AG08395 (cell line): ENCODE results near the gene ELP5.

Experiments
- DNase-seq: peaks from one replicate; pipeline ENCODE4 v3.0.0; 2012; ENCODE audit warnings: mixed read lengths, low spot score

The ELP5 gene

DNA sequence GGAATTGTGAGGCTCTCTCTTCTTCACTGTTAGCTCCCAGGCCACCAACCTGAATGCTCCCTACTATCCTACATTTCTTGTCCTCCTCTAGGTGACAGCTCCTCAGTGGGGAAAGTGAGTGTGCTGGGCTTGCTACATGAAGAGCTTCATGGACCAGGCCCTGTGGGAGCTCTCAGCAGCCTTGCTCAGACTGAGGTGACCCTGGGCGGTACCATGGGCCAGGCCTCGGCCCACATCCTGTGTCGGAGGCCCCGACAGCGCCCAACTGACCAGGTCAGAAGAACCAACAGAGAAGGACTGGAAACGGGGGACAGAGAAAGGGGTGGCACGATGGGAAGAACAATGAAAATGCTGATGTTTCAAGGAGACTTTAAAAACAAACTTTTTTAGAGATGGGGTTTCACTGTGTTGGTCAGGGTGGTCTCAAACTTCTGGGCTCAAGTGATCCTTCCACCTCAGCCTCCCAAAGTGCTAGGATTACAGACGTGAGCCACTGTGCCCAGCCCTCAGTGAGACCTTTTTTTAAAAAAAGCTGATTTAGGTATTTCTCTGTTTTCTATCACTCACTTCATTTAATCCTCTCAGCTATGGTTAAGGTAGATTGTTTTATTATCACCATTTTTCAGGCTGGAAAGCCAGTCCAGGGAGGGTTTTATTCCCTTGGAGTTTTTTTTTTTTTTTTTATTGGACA, 4.9 kb downstream of the ELP5 start:
- no peak for DNase-seq

DNA sequence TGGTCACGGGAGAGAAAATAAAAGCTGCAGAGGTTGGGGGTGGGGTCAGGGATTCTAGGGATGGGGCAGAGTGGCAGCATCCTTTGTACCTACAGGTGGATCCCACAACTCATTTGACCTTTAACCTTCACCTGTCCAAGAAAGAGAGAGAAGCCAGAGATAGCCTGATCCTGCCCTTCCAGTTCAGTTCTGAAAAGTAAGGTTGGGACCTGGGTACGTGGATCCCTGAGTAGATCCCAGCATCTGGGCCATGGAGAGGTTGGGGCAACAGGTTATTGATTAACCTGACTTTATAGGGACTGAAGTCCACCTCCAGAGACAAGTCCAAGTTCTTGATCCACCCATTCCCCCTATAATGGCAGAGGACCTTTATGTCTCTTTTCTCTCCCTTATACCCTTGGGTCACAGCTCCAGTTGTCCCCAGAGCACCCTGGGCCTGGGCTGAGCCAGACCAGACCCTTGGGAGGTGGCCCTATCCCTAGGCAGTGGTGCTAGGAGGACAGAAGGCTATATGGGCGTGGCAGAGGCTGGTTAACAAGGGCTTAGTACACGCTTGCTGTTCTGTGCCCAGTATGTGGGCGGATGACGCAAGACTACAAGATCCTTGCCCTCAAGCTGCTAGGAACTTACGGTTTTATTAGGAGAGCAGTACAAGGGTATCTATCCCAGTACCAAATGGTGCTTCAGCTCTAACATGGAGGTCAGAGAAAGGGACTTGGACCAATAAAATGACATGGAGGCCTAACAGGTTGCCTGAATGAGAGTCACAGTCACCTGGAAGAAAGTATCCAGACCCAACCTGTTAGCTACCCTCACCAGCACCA, 6.9 kb downstream of the ELP5 start:
- DNase-seq: no peak

DNA sequence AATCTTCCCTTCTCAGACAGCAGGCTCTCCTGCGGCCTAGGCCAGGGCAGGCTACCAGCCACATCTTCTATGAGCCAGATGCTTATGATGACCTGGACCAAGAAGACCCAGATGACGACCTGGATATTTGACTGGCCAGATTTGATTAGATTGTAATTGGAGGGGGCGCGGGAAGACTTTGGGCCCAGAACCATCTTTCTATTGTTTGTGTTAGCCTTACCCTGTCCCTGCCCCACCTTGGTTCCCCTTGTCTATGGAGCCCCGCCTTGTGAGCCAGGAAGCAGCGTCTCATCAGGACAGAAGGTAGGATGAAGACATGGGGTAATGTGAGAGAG, 7.5 kb downstream of the ELP5 start:
- DNase-seq: no peak

- no peak for DNase-seq
Observed at GRCh38 chr17:7260151-7260550, 8.1 kb downstream of the ELP5 start.

DNA sequence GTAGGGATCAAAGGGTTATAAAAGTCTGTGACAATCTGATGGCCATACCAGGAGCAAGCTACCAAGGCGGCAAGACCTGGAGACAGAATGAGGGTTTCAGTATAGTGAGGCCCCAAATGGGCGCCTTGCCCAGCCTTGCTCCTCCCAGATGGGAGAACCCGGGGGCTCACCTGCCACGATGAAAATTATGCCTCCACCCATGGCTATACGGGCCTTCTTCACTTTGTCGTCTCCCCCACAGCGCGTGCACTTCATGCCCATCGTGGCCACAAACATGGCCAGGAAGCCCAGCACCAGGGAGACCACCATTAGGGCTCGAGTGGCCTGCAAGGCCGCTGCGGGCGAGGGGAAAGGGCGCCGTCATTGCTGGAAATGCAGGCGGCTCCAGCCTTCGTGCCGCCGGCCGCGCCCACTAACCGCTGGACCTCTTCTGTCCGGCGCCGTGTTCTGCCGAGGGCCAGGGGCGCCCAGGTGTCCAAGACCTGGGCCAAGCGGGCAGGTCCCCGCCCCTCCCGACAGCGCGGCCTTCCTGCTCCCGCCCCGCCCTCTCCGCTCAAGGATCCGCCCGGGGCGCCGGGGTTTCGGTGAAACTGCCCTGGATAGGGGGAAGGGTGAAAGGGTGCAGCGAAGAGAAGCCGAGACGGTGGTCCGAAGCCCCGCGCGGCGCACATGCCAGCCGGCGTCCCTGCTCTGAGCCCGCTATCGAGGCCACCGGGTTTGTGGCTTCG, 8.8 kb downstream of the ELP5 start:
- DNase-seq: peak; percentile 41

DNA sequence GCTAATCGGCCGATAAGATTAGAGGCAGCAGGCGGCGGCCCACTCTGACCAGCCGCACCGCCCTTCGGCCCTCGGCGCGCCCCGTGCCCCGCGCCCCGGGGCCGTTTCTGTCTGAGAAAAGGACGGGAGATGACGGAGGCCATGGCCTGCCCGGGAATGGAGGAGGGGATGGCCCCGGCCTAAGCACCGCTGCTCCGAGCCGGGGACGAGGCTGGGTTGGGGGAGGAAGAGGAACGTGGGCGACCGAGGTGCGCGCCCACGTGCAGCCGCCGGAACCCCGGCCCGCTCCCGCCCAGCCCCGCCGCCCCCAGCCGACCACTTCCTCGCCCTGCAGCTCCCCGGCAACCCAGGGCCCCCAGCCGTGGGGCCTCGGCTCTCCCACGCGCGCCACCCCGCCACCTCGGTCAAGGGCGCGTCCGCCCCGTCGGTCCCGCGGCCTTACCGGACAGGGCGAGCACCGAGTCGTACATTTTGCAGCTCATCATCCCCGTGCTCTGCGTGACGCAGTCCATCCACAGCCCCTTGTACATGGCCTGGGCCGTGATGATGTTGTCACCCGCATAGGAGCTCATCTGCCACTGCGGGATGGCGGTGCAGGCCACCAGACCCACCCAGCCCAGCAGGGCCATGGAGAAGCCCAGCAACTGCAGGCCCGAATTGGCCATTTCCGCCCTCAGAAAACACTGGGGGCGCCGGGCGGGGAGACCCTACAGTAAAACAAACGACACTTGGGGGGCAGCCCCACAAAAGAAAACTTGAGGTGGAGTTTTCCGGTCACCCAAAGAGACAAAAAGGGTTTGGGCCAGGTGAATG, 9.6 kb downstream of the ELP5 start:
- DNase-seq: no peak

DNA sequence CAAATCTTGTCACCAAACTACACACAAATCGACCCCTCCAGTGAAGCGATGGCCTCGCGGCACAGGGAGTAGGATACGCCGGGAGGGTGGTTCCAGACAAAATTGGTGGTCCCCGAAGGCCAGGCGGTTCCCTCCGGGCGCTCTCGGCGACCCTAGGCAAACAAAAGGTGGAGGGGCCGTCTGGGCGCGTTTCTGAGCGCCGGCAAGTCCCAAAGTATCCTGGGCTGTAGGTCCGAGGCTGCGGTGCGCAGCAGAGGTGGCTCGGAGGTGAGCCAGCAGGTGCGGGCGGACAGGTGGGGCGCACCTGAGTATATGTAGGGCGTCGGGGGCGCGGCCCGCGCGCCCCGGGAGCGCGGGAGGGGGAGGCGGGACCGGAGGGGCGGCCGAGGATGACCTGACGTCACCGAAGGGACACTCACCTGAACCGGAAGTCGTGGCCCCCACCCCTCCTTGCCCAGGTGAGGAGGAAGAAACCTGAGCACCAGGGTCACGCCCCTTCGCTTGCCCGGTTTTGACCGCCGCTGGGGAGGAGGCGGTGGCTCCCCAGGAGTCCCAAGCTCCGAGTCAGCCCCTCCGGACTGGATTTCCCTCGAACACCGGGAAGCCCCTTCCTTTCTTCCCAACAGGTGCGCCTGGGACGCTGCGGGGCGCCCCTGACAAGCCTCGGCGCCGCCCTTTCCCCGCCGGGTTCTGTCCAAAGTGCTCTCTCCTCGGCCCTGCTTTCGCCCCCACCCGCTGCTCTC, 10.3 kb downstream of the ELP5 start, which contains the start of gene CLDN7:
Gene CLDN7 (minus strand): TSS at position 287 of the 743 bp plus-strand sequence. CDS start 435 bp downstream, outside the sequence.
- no peak for DNase-seq

- no peak for DNase-seq
Observed at GRCh38 chr17:7262935-7263800, 11.2 kb downstream of the ELP5 start.

GRCh38 chr17:7263801-7264078, 11.7 kb downstream of the ELP5 start:
- no peak for DNase-seq

DNA sequence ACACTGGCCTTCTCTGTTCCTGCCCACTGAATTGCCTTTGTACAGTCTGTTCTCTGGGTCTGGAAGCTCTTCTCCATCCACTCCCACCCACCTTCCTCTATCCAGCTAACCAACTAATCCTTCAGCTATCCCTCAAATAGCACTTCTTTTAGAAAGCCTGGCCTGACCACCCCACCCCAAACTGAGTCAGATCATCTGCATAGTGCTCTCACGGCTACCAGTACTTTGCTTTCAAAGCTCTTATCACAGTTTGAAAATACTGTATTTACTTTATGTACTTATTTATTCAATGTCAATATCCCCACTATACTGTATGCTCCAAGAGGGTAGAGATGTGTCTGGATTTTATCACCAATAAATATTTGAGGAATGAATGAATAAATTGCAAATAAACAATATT, 14.8 kb downstream of the ELP5 start:
- no peak for DNase-seq

DNA sequence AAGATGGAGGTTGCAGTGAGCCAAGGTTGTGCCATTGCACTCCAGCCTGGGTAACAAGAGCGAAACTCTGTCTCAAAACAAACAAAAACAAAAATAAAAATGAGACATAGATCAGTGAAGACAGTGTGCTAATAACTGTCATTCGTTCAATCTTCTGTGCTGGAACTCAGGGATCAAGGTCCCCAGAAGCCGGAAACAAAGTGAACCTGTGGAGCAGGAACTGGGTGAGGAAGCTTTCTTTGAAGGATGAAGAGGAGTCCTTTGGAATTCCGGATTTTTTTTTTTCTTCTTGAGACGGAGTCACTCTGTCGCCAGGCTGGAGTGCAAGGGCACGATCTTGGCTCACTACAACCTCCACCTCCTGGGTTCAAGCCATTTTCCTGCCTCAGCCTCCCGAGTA, 27.4 kb downstream of the ELP5 start:
- DNase-seq: no peak

DNA sequence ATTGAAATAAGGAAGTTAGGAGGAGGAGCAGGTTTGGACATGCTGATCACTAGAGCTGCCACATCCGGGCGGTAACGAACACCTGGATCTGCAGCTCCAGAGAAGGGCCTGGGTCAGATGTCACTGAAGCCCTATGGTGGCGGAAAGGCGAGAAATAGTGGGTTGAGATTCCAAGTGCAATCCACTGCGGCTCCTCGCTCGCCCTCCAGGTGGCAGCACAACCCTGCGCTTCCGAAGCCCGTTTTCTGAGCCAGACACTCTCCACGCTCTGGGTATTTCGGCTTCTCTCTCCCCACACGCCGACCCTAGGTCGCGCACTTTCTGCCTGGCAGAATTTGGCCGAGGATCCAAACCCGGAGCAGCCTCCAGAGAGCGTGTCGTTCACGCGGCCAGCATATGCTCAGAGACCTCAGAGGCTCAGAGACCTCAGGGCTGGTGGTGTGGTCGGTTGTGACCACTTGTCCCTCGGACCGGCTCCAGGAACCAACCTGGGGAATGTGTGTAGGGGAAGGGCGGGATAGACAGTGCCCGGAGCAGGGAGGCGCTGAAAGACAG, 28.6 kb downstream of the ELP5 start:
- peak; percentile 92 for DNase-seq

GRCh38 chr17:7281074-7281952, 29.3 kb downstream of the ELP5 start, which contains the start of gene SLC2A4:
TSS of gene SLC2A4 (plus strand) at chr17:7281718. CDS start at chr17:7281935, 217 bp downstream.
- DNase-seq: peak; percentile 98

- no peak for DNase-seq
Observed at GRCh38 chr17:7281953-7282751, 30.1 kb downstream of the ELP5 start.

DNA sequence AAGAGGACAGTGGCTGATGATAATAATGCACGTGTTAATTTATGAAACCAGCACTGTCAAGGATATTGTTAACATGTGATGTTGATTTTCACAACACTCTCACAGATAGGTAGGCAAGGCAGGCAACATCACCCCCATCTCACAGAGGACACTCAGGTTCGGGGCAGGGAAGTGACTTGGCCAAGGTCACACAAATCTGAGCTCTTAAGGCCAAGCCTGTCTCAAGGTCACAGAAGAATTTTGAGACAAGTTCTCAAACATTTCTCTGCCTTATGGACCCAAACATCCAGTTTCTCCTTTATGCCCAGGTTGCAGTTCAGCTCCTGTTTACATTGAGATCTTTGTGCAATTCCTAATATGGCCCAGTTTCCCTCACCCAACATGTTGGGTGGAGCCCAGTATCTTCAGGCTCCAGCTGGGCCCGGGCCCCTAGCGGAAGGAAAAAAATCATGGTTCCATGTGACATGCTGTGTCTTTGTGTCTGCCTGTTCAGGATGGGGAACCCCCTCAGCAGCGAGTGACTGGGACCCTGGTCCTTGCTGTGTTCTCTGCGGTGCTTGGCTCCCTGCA, 30.8 kb downstream of the ELP5 start:
- DNase-seq: no peak

DNA sequence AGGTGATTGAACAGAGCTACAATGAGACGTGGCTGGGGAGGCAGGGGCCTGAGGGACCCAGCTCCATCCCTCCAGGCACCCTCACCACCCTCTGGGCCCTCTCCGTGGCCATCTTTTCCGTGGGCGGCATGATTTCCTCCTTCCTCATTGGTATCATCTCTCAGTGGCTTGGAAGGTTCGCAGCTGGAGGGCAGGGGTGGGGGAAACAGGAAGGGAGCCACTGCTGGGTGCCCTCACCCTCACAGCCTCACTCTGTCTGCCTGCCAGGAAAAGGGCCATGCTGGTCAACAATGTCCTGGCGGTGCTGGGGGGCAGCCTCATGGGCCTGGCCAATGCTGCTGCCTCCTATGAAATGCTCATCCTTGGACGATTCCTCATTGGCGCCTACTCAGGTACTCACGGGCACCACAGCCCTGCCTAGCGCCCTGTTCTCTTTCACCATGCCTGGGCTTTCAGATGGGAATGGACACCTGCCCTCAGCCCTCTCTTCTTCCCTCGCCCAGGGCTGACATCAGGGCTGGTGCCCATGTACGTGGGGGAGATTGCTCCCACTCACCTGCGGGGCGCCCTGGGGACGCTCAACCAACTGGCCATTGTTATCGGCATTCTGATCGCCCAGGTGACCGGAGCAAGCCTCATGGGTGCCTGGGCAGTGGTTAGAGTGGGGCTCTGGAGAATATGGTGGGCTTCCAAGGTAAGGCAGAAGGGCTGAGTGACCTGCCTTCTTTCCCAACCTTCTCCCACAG, 31.6 kb downstream of the ELP5 start:
- no peak for DNase-seq

GRCh38 chr17:7284911-7285310, 32.9 kb downstream of the ELP5 start:
- DNase-seq: no peak
